RWPE2 (cell line): ENCODE measurements around the gene GDF11.

Experiments
- ATAC-seq: fragments of 200-7000 bp; cut with Tn5 transposase; 3 replicates; pipeline ENCODE4 v1.9.1; 2021; ENCODE audit warnings: low read depth
- DNase-seq: peaks from one replicate; pipeline ENCODE4 v3.0.0-alpha.2; 2020; ENCODE audit warnings: low spot score
- H3K27ac ChIP-seq: fragments of 450-650 bp; 2 replicates; pipeline ENCODE4 v1.5.1; 2017; ENCODE audit warnings: mild to moderate bottlenecking; ENCODE audit not compliant: poor library complexity, severe bottlenecking
- H3K27me3 ChIP-seq: fragments of 250-450 bp; sonication (Bioruptor Pico); 2 replicates; pipeline ENCODE4 v1.5.1; 2021; ENCODE audit warnings: mild to moderate bottlenecking, moderate library complexity; ENCODE audit not compliant: insufficient read depth, poor library complexity, severe bottlenecking
- H3K36me3 ChIP-seq: fragments of 250-450 bp; sonication (Bioruptor Pico); 2 replicates; pipeline ENCODE4 v1.5.1; 2020; ENCODE audit warnings: low read depth, mild to moderate bottlenecking, moderate library complexity
- H3K4me1 ChIP-seq: fragments of 250-450 bp; sonication (Bioruptor Pico); 2 replicates; pipeline ENCODE4 v1.5.1; 2021; ENCODE audit warnings: mild to moderate bottlenecking, moderate library complexity; ENCODE audit not compliant: insufficient read depth, poor library complexity, severe bottlenecking
- H3K4me3 ChIP-seq: fragments of 250-450 bp; sonication (Bioruptor Pico); 2 replicates; pipeline ENCODE4 v1.5.1; 2021; ENCODE audit warnings: mild to moderate bottlenecking, moderate library complexity; ENCODE audit not compliant: severe bottlenecking
- H3K9me3 ChIP-seq: fragments of 250-450 bp; sonication (Bioruptor Pico); 2 replicates; pipeline ENCODE4 v1.5.1; 2021; ENCODE audit warnings: mild to moderate bottlenecking, moderate library complexity; ENCODE audit not compliant: severe bottlenecking
- CTCF ChIP-seq: fragments of 450-650 bp; IDR thresholded peaks from one replicate; pipeline ENCODE4 v1.5.1; 2017; ENCODE audit warnings: mild to moderate bottlenecking, moderate library complexity; ENCODE audit not compliant: poor library complexity, severe bottlenecking

Gene GDF11

GRCh38 chr12:55795950-55796349 is 53.0 kb downstream of the GDF11 start:
- Histone ChIP-seq H3K4me1 (no peaks in the 10 kb centered on the region), H3K36me3 (peaks cover 94% of the 10 kb centered on the region), H3K27me3 (no peaks in the 10 kb centered on the region), H3K27ac (no peak overlapping the region), H3K4me3 (no peak overlapping the region), H3K9me3 (no peaks in the 10 kb centered on the region)
- ATAC-seq (no peak), DNase-seq (no peak)
- TF ChIP-seq CTCF, result no peak

- H3K4me3 ChIP-seq, result no peak overlapping the region
- H3K27ac ChIP-seq, result no peak overlapping the region
- peak; percentile 39 for TF ChIP-seq CTCF
- H3K27me3 ChIP-seq, result no peaks in the 10 kb centered on the region
- no peaks in the 10 kb centered on the region for H3K4me1 ChIP-seq
- peaks cover 94% of the 10 kb centered on the region for H3K36me3 ChIP-seq
- DNase-seq, result no peak
- no peaks in the 10 kb centered on the region for H3K9me3 ChIP-seq
- no peak for ATAC-seq
Observed at GRCh38 chr12:55797068-55797467, 54.1 kb downstream of the GDF11 start.

- Histone ChIP-seq H3K4me3 (no peak overlapping the region), H3K27ac (no peak overlapping the region), H3K27me3 (no peaks in the 10 kb centered on the region), H3K36me3 (peaks cover 99% of the 10 kb centered on the region), H3K4me1 (no peaks in the 10 kb centered on the region), H3K9me3 (no peaks in the 10 kb centered on the region)
- ATAC-seq (no peak), DNase-seq (no peak)
- TF ChIP-seq CTCF, result no peak
Observed at GRCh38 chr12:55797550-55797949, 54.6 kb downstream of the GDF11 start.
